ENCODE results near the gene PRPS2. TPM values are rescaled to one million over a fixed set of nuclear protein-coding genes. Genes with fewer than 3 reads are reported as not detected.

PRPS2 gene
- total RNA-seq, 3 donors from 2014 or later: 25.0 to 54.4 (median 25.9) TPM

- Histone ChIP-seq H3K27ac (no peak overlapping the region), H3K4me3 (no peak overlapping the region), H3K9me3 (peaks cover 8 to 11% of the 10 kb centered on the region in 2 donors), H3K36me3 (no peaks in the 10 kb centered on the region), H3K27me3 (peaks cover 0 to 9% of the 10 kb centered on the region in 2 donors), H3K4me1 (no peaks in the 10 kb centered on the region)
- intact Hi-C loops (cut with DNase I; ENCODE audit: low total_unique reads): no loop called here
- no peak for DNase-seq (ENCODE audit: low spot score in 2 of 2)
- no peak for TF ChIP-seq POLR2A (IDR thresholded peaks at IDR 0.05)
- no peak for TF ChIP-seq POLR2AphosphoS5 (IDR thresholded peaks at IDR 0.05)
- TF ChIP-seq, protein P1, sequence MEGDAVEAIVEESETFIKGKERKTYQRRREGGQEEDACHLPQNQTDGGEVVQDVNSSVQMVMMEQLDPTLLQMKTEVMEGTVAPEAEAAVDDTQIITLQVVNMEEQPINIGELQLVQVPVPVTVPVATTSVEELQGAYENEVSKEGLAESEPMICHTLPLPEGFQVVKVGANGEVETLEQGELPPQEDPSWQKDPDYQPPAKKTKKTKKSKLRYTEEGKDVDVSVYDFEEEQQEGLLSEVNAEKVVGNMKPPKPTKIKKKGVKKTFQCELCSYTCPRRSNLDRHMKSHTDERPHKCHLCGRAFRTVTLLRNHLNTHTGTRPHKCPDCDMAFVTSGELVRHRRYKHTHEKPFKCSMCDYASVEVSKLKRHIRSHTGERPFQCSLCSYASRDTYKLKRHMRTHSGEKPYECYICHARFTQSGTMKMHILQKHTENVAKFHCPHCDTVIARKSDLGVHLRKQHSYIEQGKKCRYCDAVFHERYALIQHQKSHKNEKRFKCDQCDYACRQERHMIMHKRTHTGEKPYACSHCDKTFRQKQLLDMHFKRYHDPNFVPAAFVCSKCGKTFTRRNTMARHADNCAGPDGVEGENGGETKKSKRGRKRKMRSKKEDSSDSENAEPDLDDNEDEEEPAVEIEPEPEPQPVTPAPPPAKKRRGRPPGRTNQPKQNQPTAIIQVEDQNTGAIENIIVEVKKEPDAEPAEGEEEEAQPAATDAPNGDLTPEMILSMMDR (IDR thresholded peaks at IDR 0.05): no peak
These were observed 74.1 kb downstream of the PRPS2 start for GRCh38 chrX:12865359-12865758.

DNA sequence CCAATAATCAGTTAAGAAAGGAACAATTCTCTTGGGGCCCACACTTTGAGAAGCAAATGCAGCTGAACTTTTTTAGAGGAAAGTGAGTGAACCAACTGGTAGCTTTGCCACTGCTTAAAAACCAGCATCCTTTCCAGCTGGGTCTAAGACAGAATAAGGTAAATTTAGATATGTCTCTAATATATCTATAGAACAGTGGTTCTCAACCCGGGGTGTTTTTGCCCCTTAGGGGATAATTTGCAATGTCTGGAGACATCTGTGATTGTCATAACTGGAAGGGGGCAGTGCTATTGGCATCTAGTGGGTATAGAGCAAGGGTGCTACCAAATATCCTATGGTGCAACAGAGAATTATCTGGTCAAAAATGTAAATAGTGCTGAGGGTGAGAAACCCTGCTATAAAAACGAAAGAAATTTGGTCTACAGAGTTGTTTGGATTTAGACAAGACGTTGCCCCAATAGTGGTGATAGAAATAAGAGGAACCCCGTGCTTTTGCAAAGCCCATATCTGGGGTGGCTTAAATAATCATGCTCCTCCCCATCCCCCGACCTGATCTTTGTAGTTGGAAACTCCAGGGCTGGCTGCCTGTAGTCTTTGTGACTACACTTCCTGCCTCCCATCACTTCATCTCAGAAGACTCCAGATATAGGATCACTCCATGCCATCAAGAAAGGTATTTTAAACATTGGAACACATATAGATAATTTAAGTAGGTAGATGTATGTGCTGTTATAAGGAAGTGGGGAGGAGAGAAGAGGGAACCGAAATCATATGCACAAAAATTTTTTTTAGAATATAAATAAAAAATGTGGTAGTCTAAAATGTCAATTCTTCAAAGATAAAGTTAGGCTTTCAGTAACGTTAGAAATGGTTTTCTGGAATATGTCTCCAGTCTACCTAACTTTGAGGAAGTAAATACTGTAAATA, 75.5 kb downstream of the PRPS2 start, which contains the start of gene TLR7:
TSS of gene TLR7 (plus strand) at position 622 of the 927 bp plus-strand sequence. CDS start 507 bp downstream, outside the sequence.
- DNase-seq (ENCODE audit: low spot score in 2 of 2): no peak
- peaks cover 8 to 11% of the 10 kb centered on the region in 2 donors for H3K9me3 ChIP-seq
- no peaks in the 10 kb centered on the region for H3K4me1 ChIP-seq
- no peak within 1 kb of the TSS for H3K27ac ChIP-seq
- peaks cover 0 to 9% of the 10 kb centered on the region in 2 donors for H3K27me3 ChIP-seq
- no peaks in the 10 kb centered on the region for H3K36me3 ChIP-seq
- intact Hi-C loops (cut with DNase I; ENCODE audit: low total_unique reads): no loop called here
- no peak within 1 kb of the TSS for H3K4me3 ChIP-seq
- no peak for TF ChIP-seq POLR2AphosphoS5 (IDR thresholded peaks at IDR 0.05)
- TF ChIP-seq, protein P1 (IDR thresholded peaks at IDR 0.05): no peak
- no peak for TF ChIP-seq POLR2A (IDR thresholded peaks at IDR 0.05)

DNA sequence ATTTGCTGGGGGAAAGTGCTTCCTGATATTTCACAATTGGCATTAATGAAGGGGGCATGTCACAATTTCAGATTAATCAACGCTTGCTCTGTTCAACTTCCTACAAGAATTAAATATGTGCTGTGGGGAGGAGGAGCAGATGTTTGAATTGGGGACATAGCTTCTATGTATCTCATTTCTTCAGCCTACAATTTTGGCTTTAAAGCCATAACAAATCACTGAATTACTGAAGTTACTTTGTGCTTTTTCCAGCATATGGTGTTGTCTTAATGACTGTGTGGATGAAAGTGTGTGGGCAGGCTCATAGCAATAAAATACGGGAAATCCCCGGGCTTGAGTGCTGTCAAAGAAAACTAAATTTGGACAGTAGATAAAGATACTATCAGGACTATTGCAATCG, 76.5 kb downstream of the PRPS2 start:
- intact Hi-C loops (cut with DNase I; ENCODE audit: low total_unique reads): no loop called here
- Histone ChIP-seq H3K36me3 (no peaks in the 10 kb centered on the region), H3K4me3 (no peak overlapping the region)

DNA sequence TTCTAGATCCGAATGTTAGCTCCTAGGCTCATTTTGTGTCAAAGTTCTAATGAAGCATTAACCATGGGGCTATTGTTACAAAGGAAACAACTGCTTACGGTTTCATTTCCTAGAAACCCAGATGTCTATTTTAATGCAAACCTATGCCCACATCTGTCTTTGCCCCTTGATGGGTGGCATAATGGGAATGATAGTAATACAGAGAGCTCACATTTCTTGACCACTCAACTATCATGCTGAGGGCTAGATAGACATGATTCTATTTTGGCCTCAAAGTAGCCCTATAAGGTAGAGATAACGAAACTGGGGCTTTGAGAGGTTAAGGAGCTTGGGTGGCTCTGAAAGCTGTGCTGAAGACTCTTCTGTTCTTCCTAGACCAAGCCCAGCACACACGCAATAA, 77.5 kb downstream of the PRPS2 start:
- Histone ChIP-seq H3K9me3 (peaks cover 4 to 7% of the 10 kb centered on the region in 2 donors), H3K36me3 (no peaks in the 10 kb centered on the region), H3K4me3 (no peak overlapping the region), H3K27ac (no peak overlapping the region), H3K4me1 (no peaks in the 10 kb centered on the region), H3K27me3 (peaks cover 0 to 19% of the 10 kb centered on the region in 2 donors)
- DNase-seq (ENCODE audit: low spot score in 2 of 2): no peak
- TF ChIP-seq POLR2A (IDR thresholded peaks at IDR 0.05) (no peak), POLR2AphosphoS5 (IDR thresholded peaks at IDR 0.05) (no peak)
- TF ChIP-seq, protein P1 (IDR thresholded peaks at IDR 0.05): no peak
- intact Hi-C loops (cut with DNase I; ENCODE audit: low total_unique reads): no loop called here

More for the DNA sequence above, 76.5 kb downstream of the PRPS2 start:
- TF ChIP-seq POLR2AphosphoS5 (IDR thresholded peaks at IDR 0.05) (no peak), POLR2A (IDR thresholded peaks at IDR 0.05) (no peak)
- TF ChIP-seq, protein P1 (IDR thresholded peaks at IDR 0.05): no peak
- Histone ChIP-seq H3K4me1 (no peaks in the 10 kb centered on the region), H3K9me3 (peaks cover 8 to 11% of the 10 kb centered on the region in 2 donors), H3K27ac (no peak overlapping the region), H3K27me3 (peaks cover 0 to 16% of the 10 kb centered on the region in 2 donors)
- DNase-seq (ENCODE audit: low spot score in 2 of 2): no peak

- H3K27me3 ChIP-seq: peaks cover 0 to 20% of the 10 kb centered on the region in 2 donors
- no peak overlapping the region for H3K27ac ChIP-seq
- H3K36me3 ChIP-seq: no peaks in the 10 kb centered on the region
- H3K4me3 ChIP-seq: no peak overlapping the region
- no peaks in the 10 kb centered on the region for H3K9me3 ChIP-seq
- no peak for DNase-seq (ENCODE audit: low spot score in 2 of 2)
- intact Hi-C loops (cut with DNase I; ENCODE audit: low total_unique reads): no loop called here
- TF ChIP-seq POLR2AphosphoS5 (IDR thresholded peaks at IDR 0.05) (no peak), POLR2A (IDR thresholded peaks at IDR 0.05) (no peak)
- TF ChIP-seq, protein P1 (IDR thresholded peaks at IDR 0.05): no peak
- H3K4me1 ChIP-seq: no peaks in the 10 kb centered on the region
These were observed 80.0 kb downstream of the PRPS2 start for GRCh38 chrX:12871257-12871656.

Data from breast epithelium (tissue), 4 donors.